Medulla oblongata (tissue), 1 donor: ENCODE data around the gene KL.

Source experiments
- DNase-seq: peaks from one replicate; pipeline ENCODE4 v3.0.0-alpha.2; 2015; ENCODE audit errors: extremely low spot score

Gene KL

DNA sequence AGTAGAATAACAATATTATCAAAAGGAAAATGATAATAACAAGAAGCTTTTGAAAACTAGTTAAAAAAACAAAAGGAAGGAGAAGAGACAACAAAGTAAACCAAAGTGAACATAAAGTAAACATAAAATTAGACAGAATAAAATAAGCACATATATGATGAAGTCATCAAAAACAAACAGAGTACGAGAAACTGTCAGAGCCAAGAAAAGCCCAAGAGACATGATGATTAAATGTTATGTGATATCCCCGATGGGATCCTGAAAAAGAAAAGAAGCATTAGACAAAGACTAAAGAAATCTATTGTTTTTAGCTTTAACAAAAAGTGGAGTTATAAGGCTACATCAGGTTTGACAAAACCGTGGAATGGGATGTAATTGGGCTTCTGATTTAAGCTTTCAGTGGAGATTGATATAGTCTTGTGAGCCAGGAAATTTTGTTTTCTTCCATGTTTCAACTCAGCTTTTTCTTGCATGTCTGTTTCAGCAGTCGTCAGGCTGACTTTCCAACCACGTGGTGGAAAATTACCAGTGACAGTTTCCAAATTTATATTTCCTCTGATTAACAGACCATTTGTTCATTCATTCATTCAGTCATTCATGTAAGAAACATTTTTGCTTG, 64.9 kb downstream of the KL start:
- no peak for DNase-seq

DNA sequence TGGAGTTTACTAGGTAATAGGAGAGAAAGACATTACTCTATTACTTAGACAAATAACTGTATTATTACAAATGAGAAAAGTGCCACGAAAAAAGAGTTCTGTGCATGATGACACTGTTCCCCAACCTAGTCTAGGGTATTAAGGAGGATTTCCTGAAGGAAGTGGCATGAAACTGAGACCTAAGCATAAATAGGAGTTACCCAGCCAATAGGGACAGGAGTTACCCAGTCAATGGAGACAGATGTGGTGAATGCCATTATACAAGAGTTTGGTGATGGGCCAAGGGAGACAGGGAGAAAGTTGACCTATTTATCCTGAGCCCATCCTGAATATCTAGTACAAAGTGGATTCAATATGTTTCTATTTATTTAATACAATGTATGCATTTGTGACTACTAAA, 65.4 kb downstream of the KL start:
- no peak for DNase-seq

DNA sequence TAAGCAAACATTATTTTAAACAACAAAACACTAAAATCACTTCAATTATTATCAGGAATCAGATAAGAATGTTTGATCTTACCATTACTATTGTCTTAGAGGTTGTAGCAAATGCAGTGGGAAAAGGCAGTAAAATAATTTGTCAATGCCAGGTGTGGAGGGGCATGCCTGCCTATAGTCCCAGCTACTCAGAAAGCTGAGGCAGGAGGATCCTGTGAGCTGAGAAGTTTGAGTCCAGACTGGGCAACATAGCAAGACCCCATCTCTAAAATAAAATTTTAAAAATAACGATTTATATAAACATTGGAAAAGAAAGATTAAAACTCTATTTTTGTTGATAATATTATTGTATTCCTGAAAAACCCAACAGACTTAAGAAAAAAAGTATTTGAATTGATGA, 66.8 kb downstream of the KL start:
- DNase-seq: no peak

DNA sequence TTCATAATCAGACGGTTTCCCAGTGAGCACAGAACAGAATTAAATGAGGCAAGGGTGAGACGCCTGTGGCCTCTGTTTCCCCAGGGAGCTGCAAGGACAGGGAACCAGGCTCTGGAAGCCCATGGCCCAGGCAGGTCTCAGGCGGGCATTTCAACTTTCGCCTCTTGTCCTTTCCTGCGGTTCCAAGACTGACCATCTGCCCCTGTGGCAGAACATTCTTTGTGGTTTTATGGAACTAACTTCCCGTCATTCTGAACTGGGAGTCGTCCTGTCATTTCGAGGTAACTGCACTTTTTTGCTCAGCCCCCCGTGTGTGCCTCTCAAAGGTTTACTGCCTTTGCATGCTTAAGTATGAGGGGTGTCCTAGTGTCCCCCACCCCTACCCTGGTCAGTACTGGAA, 70.9 kb downstream of the KL start:
- DNase-seq: no peak

DNA sequence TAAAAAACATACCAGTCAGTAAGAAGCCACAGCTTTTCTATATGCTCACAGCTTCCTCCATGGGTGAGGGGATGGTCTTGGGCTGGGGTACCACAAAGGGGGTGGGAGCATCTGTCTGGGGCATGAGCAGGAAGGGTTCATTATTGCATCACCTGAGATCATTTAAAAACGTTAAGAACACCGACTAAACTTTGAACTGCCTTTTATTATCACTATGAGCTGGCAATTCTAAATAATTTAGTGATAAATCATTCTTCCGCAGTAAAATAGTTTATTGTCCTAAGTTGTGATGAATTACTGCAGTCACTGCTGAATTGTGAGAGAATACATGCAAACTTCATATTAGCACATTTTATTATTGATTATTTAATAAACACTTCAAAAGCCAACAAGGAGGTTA, 71.6 kb downstream of the KL start:
- no peak for DNase-seq

DNA sequence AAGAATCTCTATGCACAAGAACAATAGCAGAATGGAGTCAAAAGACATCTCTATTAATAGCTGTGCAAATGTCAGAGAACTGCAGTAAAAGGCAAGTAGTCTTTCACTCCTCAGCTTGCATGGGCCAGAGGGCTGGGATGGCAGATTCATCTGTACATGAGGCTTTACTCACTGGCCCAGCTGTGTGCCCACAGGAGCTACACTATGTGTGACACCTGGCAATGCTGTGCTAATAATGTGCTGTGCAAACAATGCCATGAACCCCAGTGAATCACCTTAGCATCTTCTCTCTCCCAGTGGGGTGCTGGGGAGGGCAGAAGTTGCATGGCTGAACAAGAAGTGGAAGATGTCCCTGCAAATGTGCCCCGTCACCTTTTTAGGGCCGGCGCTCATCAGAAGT, 73.1 kb downstream of the KL start:
- no peak for DNase-seq

DNA sequence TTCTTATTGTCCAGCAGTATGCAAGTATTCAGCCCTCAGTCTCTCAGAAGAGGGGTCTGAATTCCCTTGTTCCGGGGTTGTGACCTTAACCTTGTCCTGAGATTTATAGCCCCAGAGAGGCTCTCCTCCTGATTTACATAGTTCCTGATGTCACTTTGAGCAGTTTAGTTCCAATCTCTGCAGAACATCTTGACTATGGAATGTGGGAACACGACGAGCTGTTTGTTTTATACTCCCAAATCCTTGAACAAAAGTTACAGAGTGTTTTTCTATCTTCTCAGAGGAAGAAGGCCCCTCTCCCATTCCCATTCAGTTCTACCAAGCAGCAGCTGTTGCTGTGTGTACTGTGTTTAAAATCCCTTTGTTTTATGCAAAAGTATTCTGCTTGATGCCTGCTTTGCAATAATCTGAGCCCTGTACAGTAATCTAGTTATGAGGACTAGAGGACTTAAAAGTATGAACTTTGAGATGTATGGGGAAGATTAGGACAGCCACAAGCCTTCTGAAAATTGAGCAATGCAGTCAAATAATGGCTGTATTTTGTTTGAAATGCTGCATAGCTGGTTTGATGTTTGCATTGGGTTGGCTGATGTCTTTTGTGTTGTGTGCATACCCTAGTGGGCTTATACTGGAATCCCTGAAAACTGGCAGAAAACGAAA, 74.7 kb downstream of the KL start:
- DNase-seq: no peak

DNA sequence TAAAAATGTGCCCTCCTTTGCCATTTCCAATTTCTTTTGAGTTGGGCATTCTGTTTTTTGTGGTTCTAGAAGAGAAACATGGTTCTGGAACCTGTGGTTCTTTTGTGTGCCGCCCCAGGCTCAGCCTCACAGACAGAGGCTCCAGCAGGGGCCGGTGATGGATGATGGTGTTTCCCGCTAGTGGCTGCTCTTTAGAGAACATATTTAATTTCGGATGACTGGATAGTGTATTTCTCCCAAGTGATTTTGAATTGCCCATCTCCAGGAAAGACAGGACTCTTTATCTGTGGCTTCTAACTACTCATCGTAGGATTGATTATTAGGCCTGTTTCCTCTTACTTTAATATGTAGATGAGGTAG, 75.2 kb downstream of the KL start:
- no peak for DNase-seq

DNA sequence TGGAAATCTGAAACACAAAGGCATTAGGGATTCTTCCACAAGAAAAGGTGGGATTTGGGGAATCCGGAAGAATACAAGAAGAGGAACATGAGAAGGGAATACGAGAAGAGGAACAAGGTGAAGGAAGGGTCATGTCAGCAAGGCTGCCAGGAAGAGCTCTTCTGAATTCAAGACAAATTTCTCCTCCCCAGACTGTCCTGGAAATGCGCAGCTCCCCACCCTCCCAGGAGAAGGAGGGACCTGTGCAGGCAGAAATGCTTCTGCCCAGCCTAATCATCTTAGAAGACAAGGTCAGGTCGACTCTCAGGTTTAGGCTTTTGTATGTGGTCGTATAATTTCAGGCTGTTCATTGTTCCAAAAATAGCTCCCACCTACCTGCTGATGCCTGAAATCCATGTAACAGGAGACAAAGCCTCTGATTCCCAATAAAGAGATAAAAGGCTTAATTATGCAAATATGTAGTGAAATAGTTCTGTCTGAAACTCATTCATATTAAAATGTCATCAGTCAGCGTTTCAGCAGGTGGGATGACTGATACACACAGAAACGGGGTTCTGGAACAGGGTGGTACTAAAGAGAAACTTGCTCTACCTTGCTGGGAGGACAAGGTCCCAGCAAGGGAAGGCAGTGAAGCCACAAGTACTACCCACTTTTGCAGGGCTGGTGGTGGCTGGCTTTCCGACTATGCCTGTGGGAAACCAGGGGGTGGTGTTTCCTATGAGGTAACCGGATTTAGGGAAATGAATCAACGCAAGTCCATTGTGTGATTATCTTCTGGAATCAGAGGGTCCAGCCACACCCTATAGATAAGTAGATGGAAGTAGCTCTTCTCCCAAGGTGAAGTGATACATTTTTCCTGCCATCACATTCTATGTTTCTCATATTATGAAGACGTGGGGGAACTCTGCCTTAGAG, 76.1 kb downstream of the KL start:
- DNase-seq: no peak

DNA sequence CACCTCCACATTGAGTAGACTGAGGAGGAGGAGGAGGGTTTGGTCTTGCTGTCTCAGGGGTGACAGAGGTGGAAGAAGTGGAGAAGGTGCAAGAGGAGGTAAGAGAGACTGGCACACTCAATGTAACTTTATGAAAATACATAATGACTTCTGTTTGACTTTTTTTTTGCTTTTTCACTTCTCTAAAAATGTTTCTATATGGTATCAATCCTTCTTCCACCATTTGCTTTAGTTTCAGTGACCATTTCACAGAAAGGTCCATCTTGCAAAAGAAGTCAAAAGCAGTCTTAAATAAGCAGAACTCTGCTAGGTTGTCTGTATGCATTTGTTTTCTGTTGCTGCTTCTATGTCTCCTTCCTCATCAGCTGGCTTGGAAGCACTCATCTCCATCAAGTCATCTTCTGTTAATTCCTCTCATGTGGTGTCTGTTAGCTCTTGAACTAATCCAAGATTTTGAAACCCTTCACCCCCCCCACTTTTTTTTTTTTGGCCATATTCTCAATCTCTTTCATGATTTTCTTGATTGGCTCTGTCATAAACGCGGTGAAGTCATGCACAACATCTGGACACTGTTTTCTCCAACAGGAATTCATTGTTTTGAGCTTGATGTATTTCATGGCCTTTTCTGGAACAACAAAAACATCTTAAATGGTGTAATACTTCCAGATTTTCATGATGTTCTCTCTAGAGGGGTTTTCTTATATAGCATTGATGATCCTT, 80.8 kb downstream of the KL start:
- no peak for DNase-seq

DNA sequence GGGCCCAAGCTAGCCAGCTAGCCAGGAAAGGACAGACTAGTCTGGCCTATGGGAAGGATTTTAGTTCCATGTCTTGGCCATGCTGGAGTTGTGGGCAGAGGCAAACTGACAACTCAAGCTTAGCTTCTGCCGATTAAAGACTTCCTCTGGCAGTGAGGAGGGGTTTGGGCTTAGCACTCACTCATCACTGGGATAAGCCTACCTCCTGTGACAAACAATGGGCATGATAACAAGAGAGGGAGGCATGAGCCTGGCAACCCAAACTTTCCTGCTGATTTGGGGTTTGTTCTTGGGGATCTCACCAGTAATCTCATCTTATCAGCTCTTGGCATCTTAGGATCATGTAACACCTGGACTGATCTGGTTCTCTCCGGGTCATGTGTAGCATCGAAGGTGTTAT, 83.6 kb downstream of the KL start:
- DNase-seq: no peak

DNA sequence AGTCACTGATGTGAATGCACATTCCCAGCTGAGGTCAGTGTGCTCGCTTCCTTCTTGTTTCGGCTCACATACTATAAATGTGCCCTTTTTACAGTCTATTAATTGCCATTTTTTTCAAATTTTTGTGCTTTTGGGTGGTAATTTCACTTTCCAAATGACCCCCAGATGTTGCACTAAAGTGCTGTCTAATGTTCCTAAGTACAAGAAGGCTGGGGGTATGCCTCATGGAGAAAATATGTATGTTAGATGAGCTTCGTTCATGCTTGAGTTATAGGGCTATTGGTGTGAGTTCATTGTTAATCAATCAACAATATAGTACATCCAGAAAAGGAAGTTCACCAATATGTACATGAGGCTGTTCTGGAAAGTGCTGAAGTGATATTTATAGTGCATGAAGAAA, 84.7 kb downstream of the KL start:
- DNase-seq: no peak

DNA sequence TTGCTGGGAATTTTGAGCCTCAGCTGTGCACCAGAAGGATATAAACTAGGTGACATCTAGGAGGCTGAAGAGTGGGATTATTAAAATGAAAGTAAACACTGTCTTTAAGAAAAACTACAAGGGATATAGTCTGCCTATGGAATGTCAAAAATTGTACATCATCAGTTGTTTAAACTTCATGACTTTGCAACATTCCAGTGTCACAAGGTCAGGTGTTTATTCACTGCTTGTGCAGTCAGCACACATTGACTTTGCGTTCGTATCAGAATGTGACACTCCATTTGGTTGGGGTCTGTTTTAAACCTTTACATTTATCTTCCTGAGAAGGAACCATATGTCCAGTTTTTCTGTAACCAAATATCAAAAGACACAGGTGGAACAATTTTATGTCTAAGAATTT, 85.6 kb downstream of the KL start:
- DNase-seq: no peak

DNA sequence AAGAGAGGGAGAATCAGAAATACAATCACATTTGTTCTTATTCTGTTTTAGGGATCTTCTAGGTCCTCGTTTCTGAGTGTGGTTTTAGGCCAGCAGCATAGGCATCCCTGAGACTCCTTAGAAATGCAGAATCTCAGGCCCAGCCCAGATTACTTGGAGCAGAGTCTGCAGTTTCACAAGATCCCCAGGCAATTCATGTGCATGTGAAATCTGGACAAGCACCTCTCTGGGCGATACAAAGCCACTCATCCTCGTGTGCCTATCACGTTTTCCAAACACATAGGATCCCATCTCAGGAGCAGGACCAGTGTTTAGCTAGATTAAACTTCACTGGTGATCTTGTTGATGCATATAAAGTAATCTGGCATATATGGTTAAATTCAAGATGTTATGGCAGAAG, 87.2 kb downstream of the KL start:
- no peak for DNase-seq

DNA sequence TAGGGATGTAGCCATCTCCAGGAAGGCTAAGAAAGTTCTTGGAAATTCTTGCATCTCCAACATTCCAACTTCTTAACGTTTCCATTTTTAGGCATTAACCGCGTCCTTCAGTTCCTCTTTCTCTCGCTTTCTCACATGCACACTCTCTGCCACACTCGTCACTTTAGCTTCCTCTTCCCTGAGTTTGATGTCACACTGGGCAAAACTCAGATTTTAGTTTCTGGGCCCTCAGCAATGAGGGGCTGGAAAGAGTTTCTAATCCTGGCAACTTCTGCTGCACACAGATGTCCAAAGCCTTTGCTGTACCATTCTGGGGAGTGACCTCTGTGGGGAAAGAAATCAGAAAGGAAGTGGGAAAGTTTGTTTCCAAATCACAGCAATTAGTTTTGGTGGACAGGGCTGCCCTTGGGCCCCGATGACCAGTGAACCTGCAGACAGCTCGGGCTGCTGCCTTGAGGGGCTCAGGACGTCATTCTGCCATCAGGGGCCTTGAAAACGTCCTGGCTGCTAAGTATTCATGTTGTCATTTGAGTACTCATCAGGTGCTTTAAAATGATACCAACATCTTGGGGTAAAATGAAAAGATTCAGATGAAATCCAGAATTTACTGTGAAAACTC, 89.3 kb downstream of the KL start:
- peak; percentile 83 for DNase-seq

DNA sequence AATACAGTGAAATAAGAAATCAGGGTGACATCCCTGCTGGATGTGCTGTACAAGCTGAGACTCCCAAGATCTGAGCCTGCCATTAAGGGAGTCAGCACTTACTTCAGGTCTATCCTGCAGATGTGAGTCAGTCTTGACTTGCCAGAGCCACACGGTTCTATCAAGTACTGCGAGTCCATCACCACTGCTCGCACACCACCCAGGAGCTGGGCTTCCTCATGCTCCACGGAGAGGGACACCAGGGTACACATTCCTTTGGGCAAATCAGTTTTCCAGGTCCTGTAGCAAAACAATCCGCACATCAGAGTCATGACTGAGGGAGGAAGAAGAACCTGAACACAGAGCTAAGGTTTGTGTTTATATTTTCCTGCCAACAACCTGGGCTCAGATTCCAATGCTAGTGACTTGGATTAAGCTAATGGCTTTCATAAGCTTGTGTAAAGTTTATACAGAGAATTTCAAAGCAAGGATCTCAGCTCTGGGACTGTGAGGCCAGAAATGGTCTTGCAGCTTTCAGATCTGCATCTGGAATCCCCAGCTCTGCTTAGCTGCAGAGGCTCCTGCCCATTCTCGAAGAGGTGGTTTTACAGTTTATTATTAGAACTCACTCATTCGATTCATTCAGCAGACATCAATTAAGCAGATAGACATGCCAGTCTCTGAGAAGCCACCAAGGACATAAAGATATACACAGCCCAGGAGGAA, 90.6 kb downstream of the KL start:
- DNase-seq: no peak

DNA sequence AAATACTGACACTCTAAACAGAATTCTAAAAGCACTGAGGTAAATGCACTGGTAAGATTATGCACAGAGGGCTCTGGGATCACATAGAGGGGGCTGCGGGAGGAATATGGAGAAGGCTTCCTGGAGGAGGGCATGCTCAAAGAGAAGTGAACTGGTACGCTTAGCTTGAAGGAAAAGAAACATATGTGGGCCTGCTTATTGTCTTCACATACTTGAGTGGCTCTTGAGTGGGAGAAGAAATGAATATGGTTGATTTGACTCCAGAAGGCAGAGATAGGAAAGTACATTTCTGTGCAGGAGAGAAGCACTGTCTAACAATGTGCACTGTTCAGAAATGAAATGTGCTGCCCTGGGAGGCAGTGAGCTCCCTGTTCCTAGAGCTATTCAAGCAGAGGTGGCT, 91.1 kb downstream of the KL start:
- no peak for DNase-seq

DNA sequence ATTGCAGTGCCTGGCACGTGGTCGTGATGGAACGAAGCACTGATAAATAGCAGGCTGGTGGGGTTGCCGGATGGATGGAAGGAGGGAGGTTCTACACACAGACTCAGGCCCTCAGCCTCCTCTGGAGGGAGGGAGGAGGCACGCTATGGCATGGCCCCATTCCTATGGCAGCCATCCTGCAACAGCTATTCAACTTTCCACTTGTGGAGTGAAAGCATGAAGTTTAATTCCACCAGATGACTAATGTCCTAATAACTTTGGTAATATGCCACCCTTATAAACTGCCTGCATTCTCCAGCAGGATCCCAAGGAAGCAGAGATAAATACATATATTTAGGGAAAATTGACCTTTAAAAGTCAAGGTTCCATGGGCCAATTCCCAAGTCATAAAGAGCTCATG, 92.4 kb downstream of the KL start:
- DNase-seq: no peak

DNA sequence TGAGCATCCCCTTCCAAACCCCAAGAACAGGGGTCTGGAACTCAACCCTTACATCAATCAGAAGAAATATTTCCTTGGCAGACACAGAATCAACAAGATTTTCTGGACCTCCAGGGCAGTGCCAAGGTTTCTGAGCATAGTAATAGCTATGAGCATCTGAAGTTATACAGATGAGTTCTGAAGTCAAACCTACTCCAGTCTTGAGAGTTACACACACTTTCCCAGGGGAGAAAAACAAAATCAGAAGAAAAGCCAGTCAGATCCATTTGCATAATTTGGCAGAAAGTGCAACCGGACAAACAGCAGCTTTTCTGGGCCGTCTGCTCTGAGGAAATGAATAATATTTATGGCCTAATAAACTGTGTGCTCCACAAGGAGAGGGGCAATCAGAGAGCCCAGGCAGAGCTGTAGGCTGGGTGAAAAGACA, 93.1 kb downstream of the KL start:
- no peak for DNase-seq

DNA sequence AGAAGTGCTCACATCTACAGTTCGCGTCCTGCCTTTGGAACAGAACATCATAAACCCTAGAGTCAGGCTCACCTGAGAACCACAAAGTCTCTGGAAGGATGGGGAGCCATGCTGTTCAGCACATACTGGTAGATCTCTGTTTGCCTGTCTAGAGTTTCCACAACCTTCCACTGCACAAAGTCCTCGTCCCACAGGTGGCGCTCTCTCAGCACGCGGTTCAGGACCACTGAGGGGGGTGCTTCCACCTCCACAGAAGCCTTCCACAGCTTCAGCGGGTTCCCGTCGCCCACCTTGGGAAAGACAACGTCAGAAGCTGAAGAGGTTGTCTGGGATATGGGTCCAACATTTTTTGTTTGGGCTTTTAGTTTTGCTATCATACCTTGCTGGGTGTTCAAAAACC, 93.6 kb downstream of the KL start:
- no peak for DNase-seq

DNA sequence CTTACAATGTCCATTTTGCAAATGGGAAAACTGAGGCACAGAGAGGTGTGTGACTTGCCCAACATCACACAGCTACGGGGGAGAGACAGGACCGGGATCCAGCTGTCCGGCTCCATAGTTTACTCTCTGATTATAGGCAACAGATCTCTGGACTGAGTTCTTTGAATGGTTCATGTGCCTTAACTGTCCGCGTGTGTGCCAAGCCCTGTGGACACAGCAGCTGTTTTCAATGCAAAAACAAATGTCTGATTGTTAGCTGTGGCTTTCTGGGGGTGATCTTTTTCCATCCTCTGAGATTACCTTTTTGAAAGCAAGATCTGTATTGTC, 94.1 kb downstream of the KL start:
- no peak for DNase-seq
